Activated T-cell treated with anti-CD3 and anti-CD28 coated beads for 4 hours (primary cell): ENCODE results near the gene MRPS18A.

Experiments
- DNase-seq: peaks from one replicate; pipeline ENCODE4 v3.0.0-alpha.2; 2020

The MRPS18A gene

GRCh38 chr6:43687437-43688347 lies at the start of gene MRPS18A:
Gene MRPS18A (minus strand): TSS chr6:43687791. CDS start chr6:43687779, 12 bp downstream.
- peak; percentile 62 for DNase-seq

DNA sequence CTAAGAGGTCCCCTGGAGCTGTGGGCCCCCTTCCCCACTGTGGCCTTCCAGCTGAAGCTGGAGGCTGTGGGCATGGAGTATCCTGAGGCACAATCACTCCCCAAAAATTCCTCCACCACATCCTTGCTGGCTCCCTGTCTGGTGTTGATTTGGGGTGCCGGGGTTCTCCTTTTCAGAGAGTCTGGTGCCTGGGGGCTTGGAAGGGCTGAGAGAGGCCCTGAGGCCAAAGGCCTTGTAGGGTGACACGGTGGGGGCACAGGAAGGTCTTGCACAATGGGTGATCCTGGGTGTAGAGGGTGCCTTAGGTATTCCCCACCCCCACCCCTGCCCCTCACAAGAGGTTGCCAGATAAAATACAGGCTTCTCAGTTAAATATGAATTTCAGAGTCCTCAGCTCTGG lies 49.3 kb upstream of the MRPS18A start:
- DNase-seq: no peak

DNA sequence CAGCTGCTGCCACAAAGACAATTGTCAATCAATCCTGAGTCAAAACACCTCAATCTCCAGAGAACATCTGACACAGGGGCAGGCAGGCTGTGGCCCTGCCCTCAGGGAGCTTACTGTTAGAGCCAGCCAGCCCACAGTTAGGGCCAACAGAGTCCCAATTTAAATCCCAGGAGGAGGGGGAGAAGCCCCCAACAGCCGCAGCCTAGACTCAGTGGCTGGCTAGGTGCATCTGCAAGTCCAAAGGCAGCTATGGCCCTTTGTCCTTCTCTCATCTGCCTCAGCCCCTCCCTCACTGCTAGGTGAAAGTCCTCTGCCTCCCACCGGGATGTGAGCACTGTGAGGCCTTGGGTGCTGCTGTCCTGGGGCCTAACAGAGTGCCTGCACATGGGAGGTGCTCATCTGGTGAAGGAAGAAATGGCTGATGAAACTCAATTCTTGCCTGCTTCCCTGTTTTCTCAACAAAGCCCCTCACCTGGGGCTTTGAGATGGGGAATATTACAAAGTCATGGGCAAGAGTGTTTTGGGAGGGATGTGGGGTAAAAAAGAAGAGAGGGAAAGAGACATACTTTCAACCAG lies 48.7 kb upstream of the MRPS18A start:
- no peak for DNase-seq

DNA sequence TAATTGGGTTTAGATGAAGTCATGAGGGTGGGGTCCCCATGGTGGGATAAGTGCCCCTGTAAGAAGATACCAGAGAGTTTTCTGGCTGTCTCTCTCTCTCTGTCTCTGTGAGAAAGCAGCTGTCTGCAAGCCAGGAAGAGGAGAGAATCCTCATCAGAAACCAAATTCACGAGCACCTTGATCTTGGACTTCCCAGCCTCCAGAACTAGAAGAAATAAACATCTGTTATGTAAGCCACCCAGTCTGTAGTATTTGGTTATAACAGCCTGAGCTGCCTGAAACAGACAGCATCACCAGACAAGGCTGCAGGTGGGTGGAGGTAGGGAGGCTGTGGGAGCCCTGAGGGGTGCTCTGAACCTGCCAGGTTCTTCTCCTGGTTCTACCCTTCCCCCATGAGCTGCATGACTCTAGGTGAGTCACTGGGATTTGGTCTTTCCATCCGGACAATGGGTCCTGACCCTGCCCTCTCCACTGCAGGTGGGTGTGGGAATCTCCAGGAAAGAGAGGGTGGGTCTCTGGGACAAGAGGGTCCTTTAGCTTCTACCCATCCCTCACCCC lies 48.1 kb upstream of the MRPS18A start:
- DNase-seq: no peak

DNA sequence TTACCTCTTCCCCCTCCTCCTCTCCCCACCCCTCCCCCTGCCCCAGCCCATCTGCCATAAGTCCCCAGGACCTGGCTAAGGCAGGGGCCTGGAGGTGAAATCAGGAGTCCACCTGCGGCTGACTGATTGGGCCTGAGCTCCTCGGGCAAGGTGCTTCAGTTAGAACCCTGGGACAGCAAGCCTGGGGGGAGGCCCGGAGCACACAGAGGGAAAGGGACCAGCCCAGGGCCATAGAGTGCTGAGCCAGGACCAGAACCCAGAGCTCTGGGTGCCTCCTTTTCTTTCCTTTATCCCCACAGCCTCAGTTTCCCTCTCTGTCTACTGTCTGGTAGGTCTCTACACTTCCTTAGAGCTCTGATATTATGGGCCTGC lies 46.7 kb upstream of the MRPS18A start:
- no peak for DNase-seq

DNA sequence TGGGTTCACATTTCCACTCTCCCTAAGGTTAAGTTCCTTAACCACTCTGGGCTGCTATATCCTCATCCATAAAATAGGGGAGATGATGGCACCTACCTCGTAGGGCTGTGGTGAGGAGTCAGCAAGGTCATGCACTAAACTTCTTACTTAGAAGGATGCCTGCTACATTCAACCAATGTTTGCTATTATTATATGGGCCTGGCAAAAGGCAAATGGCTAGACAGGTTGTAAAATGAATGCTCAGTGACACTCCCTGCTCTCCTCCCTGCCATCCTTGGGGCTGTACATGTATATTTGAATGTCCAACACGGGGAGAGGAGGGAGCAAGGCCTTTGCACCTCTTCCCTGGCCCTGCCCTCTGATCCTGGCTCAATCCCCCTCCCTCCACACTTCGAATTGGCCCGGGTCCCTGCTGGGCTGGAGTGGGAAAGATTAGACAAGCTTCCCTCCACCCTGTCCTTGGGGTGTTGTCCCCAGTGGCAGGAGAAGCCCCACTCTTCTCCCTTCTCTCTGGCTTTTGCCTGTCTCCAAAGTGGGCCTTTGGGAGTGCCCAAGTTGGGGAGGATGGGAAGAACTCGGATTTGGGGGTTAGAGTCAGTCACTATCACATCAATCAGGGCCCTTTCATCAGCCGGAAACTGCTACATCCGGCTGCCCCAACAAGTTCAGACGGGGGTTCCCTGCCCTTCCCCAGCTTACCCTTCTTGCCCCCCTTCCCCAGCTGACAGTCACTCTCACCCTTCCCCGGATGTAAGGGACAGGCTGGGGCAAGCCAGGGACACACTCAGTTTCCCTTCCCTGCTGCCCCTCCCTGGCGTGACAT lies 46.1 kb upstream of the MRPS18A start:
- no peak for DNase-seq

GRCh38 chr6:43730634-43731033 lies 43.0 kb upstream of the MRPS18A start:
- DNase-seq: no peak

GRCh38 chr6:43729537-43729936 lies 41.9 kb upstream of the MRPS18A start:
- DNase-seq: no peak

DNA sequence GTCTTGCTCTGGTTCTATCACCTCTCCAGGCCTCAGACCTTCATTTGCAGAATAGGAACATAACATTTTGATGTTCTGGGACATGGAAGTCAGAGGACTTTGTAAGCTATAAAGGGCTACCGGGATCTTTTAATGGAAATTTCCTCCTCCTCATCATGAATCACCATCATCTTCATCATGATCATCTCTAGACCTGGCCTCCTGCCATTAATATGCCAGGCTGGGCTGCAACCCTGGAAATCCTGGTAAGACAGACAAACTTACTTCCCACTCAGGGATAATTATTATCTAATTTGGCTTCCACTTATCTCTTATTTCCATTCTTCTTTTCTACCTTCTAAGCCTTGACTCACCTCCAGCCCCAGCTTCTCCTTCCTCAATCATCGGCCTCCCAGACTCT lies 41.0 kb upstream of the MRPS18A start:
- no peak for DNase-seq

GRCh38 chr6:43727634-43728033 lies 40.0 kb upstream of the MRPS18A start:
- DNase-seq: no peak

- no peak for DNase-seq
Observed at GRCh38 chr6:43725643-43726580, 38.3 kb upstream of the MRPS18A start.

DNA sequence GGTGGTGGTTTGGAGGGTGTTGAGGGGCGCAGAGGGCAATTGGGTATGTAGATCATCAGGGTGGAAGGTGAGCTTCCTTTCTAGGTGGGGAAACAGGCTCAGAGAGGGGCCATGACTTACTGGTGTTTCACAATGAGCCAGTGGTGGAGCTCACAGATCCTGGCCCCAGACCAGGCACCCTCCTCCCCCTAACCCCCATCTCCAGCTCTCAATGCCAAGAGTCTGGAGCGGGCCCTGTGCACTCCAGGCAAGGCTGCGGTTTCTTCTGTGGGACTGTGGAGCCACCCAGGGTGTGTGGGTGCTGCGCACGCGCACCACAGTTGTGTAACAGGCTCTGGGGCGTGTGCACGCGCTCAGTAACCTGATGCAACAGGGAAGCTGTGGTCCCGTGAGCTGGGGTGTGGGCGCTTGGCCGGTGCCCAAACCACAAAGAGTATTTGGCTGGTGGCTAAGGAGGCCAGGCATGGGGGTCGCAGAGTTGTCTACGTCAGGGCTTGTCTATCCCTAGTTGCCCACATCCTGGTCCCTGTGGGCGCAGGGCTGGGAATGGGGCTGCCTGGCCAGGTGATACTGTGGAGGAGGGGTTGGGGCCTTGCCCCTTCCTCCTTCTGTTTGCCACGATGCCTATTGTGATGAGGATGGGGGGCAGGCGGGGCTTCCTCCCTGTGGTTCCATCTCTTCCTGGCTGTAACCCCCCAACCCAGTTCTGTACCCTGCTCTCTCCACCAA lies 37.5 kb upstream of the MRPS18A start:
- peak; percentile 65 for DNase-seq

- no peak for DNase-seq
Observed at GRCh38 chr6:43724354-43724753, 36.8 kb upstream of the MRPS18A start.

DNA sequence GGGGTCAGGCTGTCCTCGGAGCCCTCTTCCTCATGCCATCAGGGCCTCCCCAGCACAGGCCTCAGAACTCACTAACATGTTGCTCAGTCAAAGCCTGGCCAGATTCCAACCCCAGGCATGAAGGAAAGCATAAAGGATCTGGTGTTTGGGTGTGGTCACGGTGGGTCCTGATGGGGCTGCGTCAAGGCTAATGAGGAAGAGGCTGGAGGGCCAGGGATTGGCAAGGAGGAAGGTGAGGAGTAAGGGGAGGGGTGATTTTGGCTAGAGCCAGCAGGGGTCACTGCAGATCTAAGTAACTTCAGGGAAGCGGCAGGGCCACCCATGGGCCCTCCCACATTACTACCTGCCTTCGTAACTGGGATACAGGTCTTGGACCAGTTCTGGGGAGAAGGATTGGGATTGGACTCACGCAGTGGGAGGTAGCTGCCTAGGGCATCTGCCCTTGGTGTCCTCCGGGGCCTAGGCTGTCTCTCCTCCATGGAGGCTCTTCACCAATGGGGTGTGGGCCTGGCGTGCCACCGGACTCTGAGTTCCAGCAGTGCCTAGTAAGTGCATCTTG lies 36.2 kb upstream of the MRPS18A start:
- DNase-seq: peak; percentile 60

GRCh38 chr6:43722920-43723545 lies 35.4 kb upstream of the MRPS18A start:
- no peak for DNase-seq

DNA sequence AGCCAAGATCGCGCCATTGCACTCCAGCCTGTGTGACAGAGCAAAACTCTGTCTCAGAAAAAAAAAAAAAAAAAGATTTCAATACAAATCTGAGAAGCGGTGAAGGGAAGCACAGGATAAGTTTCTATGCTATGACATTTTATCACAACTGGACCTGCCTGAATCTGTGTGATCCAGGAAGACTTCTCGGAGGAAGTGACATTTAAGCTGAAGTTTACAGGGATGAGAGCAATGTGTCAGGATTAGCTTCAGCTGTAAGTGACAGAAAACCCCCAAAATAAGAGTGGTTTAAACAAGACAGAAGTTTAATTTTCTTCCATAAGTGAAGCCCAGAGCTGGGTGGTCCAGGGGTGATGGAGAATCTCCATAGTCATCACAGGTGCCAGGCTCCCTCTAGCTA lies 33.4 kb upstream of the MRPS18A start:
- no peak for DNase-seq

DNA sequence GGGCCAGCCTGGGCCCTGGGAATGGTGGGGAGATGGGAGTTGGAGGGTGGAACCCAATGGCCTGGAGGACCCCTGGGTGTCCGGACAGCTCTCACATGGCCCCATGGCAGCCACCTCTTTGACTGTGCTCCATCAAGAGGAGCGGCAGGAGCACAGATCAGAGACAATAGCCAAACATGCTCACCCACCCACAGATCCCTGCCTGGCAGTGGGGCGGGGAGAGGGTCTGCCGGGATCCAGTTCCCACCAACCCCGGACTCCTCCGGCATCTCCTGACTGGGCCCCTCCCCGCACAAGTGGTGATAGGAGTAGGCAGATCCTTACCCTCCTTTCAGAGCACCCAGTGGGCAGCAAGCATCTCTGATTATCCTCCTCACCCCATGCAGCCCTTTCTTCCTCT lies 31.9 kb upstream of the MRPS18A start:
- DNase-seq: no peak

- no peak for DNase-seq
Observed at GRCh38 chr6:43718387-43719105, 31.0 kb upstream of the MRPS18A start.

GRCh38 chr6:43717822-43718221 lies 30.2 kb upstream of the MRPS18A start:
- DNase-seq: no peak

- no peak for DNase-seq
Observed at GRCh38 chr6:43717389-43717788, 29.8 kb upstream of the MRPS18A start.
